SK-N-SH (cell line): ENCODE data around the gene NRP2.

Experiments
- CTCF ChIP-seq: fragments of 200-600 bp; sonication (generic); IDR thresholded peaks from 2 replicates; pipeline ENCODE4 v1.6.1; 2017; ENCODE audit warnings: antibody characterized with exemption, mild to moderate bottlenecking, moderate library complexity
- EP300 ChIP-seq, 2 experiments: IDR thresholded peaks; 2 replicates each; pipeline versions ENCODE4 v1.4.0 to v1.6.1; 2012; ENCODE audit warnings: borderline replicate concordance in 1 of 2, low read depth in 1 of 2, low read length in 1 of 2
- JUND ChIP-seq: IDR thresholded peaks from 2 replicates; pipeline ENCODE4 v1.4.0; 2012
- NRF1 ChIP-seq: IDR thresholded peaks from 2 replicates; pipeline ENCODE4 v1.6.1; 2012; ENCODE audit warnings: low read depth, mild to moderate bottlenecking, low read length
- POLR2AphosphoS5 ChIP-seq: IDR thresholded peaks from 2 replicates; pipeline ENCODE4 v1.6.1; 2012; ENCODE audit warnings: low read depth, low read length
- REST ChIP-seq: IDR thresholded peaks from 2 replicates; pipeline ENCODE4 v1.6.1; 2012; ENCODE audit warnings: mild to moderate bottlenecking, low read depth, low read length, moderate library complexity
- SIN3A ChIP-seq: IDR thresholded peaks from 2 replicates; pipeline ENCODE4 v1.6.1; 2012; ENCODE audit warnings: low read depth, mild to moderate bottlenecking, low read length, moderate library complexity, borderline replicate concordance
- SMC3 ChIP-seq: IDR thresholded peaks from 2 replicates; pipeline ENCODE4 v1.6.1; 2012; ENCODE audit warnings: low read depth, low read length, improper control_type of control experiment
- TAF1 ChIP-seq: IDR thresholded peaks from 2 replicates; pipeline ENCODE4 v1.6.1; 2012; ENCODE audit warnings: low read depth, mild to moderate bottlenecking, low read length, moderate library complexity, borderline replicate concordance
- ZBTB33 ChIP-seq: IDR thresholded peaks from 2 replicates; pipeline ENCODE4 v1.4.0; 2012; ENCODE audit warnings: low read depth, borderline replicate concordance

GRCh38 chr2:205654878-205655605 lies 27.3 kb upstream of the NRP2 start:
- TF ChIP-seq CTCF, result no peak
- peak in 1 of 2 experiments; percentile 76; a peak in 1 of 4 replicates for TF ChIP-seq EP300 (IDR thresholded peaks at IDR 0.05; ENCODE audit: borderline replicate concordance in 1 of 2, low read depth in 1 of 2, low read length in 1 of 2)
- no peak for TF ChIP-seq REST
- no peak for TF ChIP-seq ZBTB33
- no peak for TF ChIP-seq TAF1
- TF ChIP-seq JUND, result peak; percentile 81
- TF ChIP-seq SIN3A, result no peak
- TF ChIP-seq NRF1, result no peak
- no peak for TF ChIP-seq SMC3
- peak; percentile 17; the same call in 1 of the 2 replicates for TF ChIP-seq POLR2AphosphoS5
